ENCODE results near the gene OR2A7. TPM values are rescaled to one million over a fixed set of nuclear protein-coding genes. Genes with fewer than 3 reads are reported as not detected.
"Not testable (repeated sequence)": the region's sequence is repeated elsewhere in the genome, so short reads cannot be mapped to it uniquely, and the experiment has no call there.

The OR2A7 gene
- total RNA-seq (2014; rRNA removed) (0.69 TPM in 2 replicates), Bru-seq, nascent RNA (percentile 48 among the genes with signal in this experiment), BruChase-seq, experiment 1, labeled RNA remaining after a 6-hour chase (percentile 57 among the genes with signal in this experiment), BruChase-seq, experiment 2, labeled RNA remaining after a 2-hour chase (percentile 55 among the genes with signal in this experiment)
- long read RNA-seq, partial matches to known transcripts: 0 of 1 reads
- long read RNA-seq, other reads (novel, unspliced or antisense): 0 of 1 reads

- H3K9ac ChIP-seq (ENCODE audit: low read length); H2AFZ ChIP-seq (ENCODE audit: low read length); H3K4me3 ChIP-seq (ENCODE audit: low read length); ATAC-seq; H3K79me2 ChIP-seq (ENCODE audit: low read length); H3K9me3 ChIP-seq (ENCODE audit: low read length); POLR2A ChIA-PET (ENCODE audit: unreplicated experiment); H3F3A ChIP-seq (ENCODE audit: low read length, unreplicated experiment); BruUV-seq (replicated peaks); H4K20me1 ChIP-seq (ENCODE audit: low read length); H3K27ac ChIP-seq (ENCODE audit: low read length); H3K4me2 ChIP-seq (ENCODE audit: low read length); H3K27me3 ChIP-seq (ENCODE audit: low read length); H3K36me3 ChIP-seq (ENCODE audit: low read depth, low read length); H3K4me1 ChIP-seq (ENCODE audit: insufficient read depth, low read length); intact Hi-C loops (cut with micrococcal nuclease); CTCF ChIA-PET; DNase-seq; H3K9me2 ChIP-seq (replicated peaks; ENCODE audit: low read length): not testable (repeated sequence)
Measured at GRCh38 chr7:144264692-144265091, at the start of gene OR2A7. TSS of gene OR2A7 (minus strand) at chr7:144264792. CDS start at chr7:144259628, 5,164 bp downstream.

- intact Hi-C loops (cut with micrococcal nuclease); H3K4me1 ChIP-seq (ENCODE audit: insufficient read depth, low read length); H3K4me3 ChIP-seq (ENCODE audit: low read length); H3K79me2 ChIP-seq (ENCODE audit: low read length); BruUV-seq (replicated peaks); H2AFZ ChIP-seq (ENCODE audit: low read length); H3K9ac ChIP-seq (ENCODE audit: low read length); H3K27me3 ChIP-seq (ENCODE audit: low read length); H3K36me3 ChIP-seq (ENCODE audit: low read depth, low read length); H3K9me2 ChIP-seq (replicated peaks; ENCODE audit: low read length); ATAC-seq; H3F3A ChIP-seq (ENCODE audit: low read length, unreplicated experiment); DNase-seq; H3K9me3 ChIP-seq (ENCODE audit: low read length); H3K27ac ChIP-seq (ENCODE audit: low read length); POLR2A ChIA-PET (ENCODE audit: unreplicated experiment); H3K4me2 ChIP-seq (ENCODE audit: low read length); CTCF ChIA-PET; H4K20me1 ChIP-seq (ENCODE audit: low read length): not testable (repeated sequence)
Measured at GRCh38 chr7:144311872-144312469, 47.4 kb upstream of the OR2A7 start, which contains the start of gene OR2A1. TSS of gene OR2A1 (plus strand) at chr7:144312419. CDS start at chr7:144318125, 5,706 bp downstream.

- H3K36me3 ChIP-seq (ENCODE audit: low read depth, low read length); H3K9me3 ChIP-seq (ENCODE audit: low read length); CTCF ChIA-PET; H3K4me2 ChIP-seq (ENCODE audit: low read length); H3K9me2 ChIP-seq (replicated peaks; ENCODE audit: low read length); H3F3A ChIP-seq (ENCODE audit: low read length, unreplicated experiment); BruUV-seq (replicated peaks); ATAC-seq; H3K4me1 ChIP-seq (ENCODE audit: insufficient read depth, low read length); H3K27ac ChIP-seq (ENCODE audit: low read length); H3K27me3 ChIP-seq (ENCODE audit: low read length); H3K4me3 ChIP-seq (ENCODE audit: low read length); DNase-seq; POLR2A ChIA-PET (ENCODE audit: unreplicated experiment); H3K9ac ChIP-seq (ENCODE audit: low read length); H2AFZ ChIP-seq (ENCODE audit: low read length); intact Hi-C loops (cut with micrococcal nuclease); H4K20me1 ChIP-seq (ENCODE audit: low read length); H3K79me2 ChIP-seq (ENCODE audit: low read length): not testable (repeated sequence)
Measured at GRCh38 chr7:144311218-144311617, 46.6 kb upstream of the OR2A7 start.

- H3K27me3 ChIP-seq (ENCODE audit: low read length); POLR2A ChIA-PET (ENCODE audit: unreplicated experiment); ATAC-seq; H3K79me2 ChIP-seq (ENCODE audit: low read length); CTCF ChIA-PET; DNase-seq; H3K36me3 ChIP-seq (ENCODE audit: low read depth, low read length); intact Hi-C loops (cut with micrococcal nuclease); H3K4me3 ChIP-seq (ENCODE audit: low read length); H3K4me2 ChIP-seq (ENCODE audit: low read length); H2AFZ ChIP-seq (ENCODE audit: low read length); H3K4me1 ChIP-seq (ENCODE audit: insufficient read depth, low read length); H3K9ac ChIP-seq (ENCODE audit: low read length); BruUV-seq (replicated peaks); H3K9me2 ChIP-seq (replicated peaks; ENCODE audit: low read length); H3F3A ChIP-seq (ENCODE audit: low read length, unreplicated experiment); H3K9me3 ChIP-seq (ENCODE audit: low read length); H3K27ac ChIP-seq (ENCODE audit: low read length); H4K20me1 ChIP-seq (ENCODE audit: low read length): not testable (repeated sequence)
Measured at GRCh38 chr7:144309702-144310101, 45.1 kb upstream of the OR2A7 start.

- ATAC-seq: not testable (repeated sequence)
Measured at GRCh38 chr7:144305156-144305555, 40.6 kb upstream of the OR2A7 start.

GRCh38 chr7:144303607-144304006, 39.0 kb upstream of the OR2A7 start:
- H3K4me2 ChIP-seq (ENCODE audit: low read length); H3K9ac ChIP-seq (ENCODE audit: low read length); H3F3A ChIP-seq (ENCODE audit: low read length, unreplicated experiment); H3K4me3 ChIP-seq (ENCODE audit: low read length); H2AFZ ChIP-seq (ENCODE audit: low read length); H3K79me2 ChIP-seq (ENCODE audit: low read length); H3K4me1 ChIP-seq (ENCODE audit: insufficient read depth, low read length); H3K9me3 ChIP-seq (ENCODE audit: low read length); H4K20me1 ChIP-seq (ENCODE audit: low read length); H3K9me2 ChIP-seq (replicated peaks; ENCODE audit: low read length); H3K36me3 ChIP-seq (ENCODE audit: low read depth, low read length); DNase-seq; POLR2A ChIA-PET (ENCODE audit: unreplicated experiment); H3K27me3 ChIP-seq (ENCODE audit: low read length); ATAC-seq; H3K27ac ChIP-seq (ENCODE audit: low read length); CTCF ChIA-PET; BruUV-seq (replicated peaks); intact Hi-C loops (cut with micrococcal nuclease): not testable (repeated sequence)

More at GRCh38 chr7:144305156-144305555, 40.6 kb upstream of the OR2A7 start:
- H3K4me2 ChIP-seq (ENCODE audit: low read length); H2AFZ ChIP-seq (ENCODE audit: low read length); H3K36me3 ChIP-seq (ENCODE audit: low read depth, low read length); H3K4me3 ChIP-seq (ENCODE audit: low read length); H3K9ac ChIP-seq (ENCODE audit: low read length); H3K9me2 ChIP-seq (replicated peaks; ENCODE audit: low read length); H3K9me3 ChIP-seq (ENCODE audit: low read length); CTCF ChIA-PET; H3K79me2 ChIP-seq (ENCODE audit: low read length); H3K4me1 ChIP-seq (ENCODE audit: insufficient read depth, low read length); H3F3A ChIP-seq (ENCODE audit: low read length, unreplicated experiment); POLR2A ChIA-PET (ENCODE audit: unreplicated experiment); H4K20me1 ChIP-seq (ENCODE audit: low read length); intact Hi-C loops (cut with micrococcal nuclease); BruUV-seq (replicated peaks); H3K27me3 ChIP-seq (ENCODE audit: low read length); H3K27ac ChIP-seq (ENCODE audit: low read length); DNase-seq: not testable (repeated sequence)

All from PC-3 (cell line).